Smooth muscle cell (in vitro differentiated cells): ENCODE data around the gene NR6A1. TPM values are rescaled to one million over a fixed set of nuclear protein-coding genes. Genes with fewer than 3 reads are reported as not detected.

Experiments used
- DNase-seq: peaks from one replicate; lab custom pipeline; 2025; ENCODE audit not compliant: unreplicated experiment; lab: John Stamatoyannopoulos, UW
- H2AFZ ChIP-seq: fragments of 200-600 bp; sonication (generic); 2 replicates; pipeline ENCODE4 v1.6.0; 2016; ENCODE audit warnings: antibody characterized with exemption, low read depth, mild to moderate bottlenecking
- H3F3A ChIP-seq: fragments of 200-600 bp; sonication (generic); 2 replicates; pipeline ENCODE4 v1.6.0; 2017; ENCODE audit warnings: antibody characterized with exemption, low read depth
- H3K27ac ChIP-seq: fragments of 200-600 bp; sonication (generic); 2 replicates; pipeline ENCODE4 v1.5.1; 2016; ENCODE audit warnings: low read depth, mild to moderate bottlenecking
- H3K27me3 ChIP-seq: fragments of 200-600 bp; sonication (generic); 2 replicates; pipeline ENCODE4 v1.6.1; 2016; ENCODE audit warnings: low read depth, mild to moderate bottlenecking
- H3K36me3 ChIP-seq: fragments of 200-600 bp; sonication (generic); 2 replicates; pipeline ENCODE4 v1.5.1; 2016; ENCODE audit warnings: low read depth
- H3K4me1 ChIP-seq: fragments of 200-600 bp; sonication (generic); 2 replicates; pipeline ENCODE4 v1.5.1; 2016; ENCODE audit warnings: low read depth
- H3K4me2 ChIP-seq: fragments of 200-600 bp; sonication (generic); 2 replicates; pipeline ENCODE4 v1.6.0; 2016; ENCODE audit warnings: mild to moderate bottlenecking
- H3K4me3 ChIP-seq: fragments of 200-600 bp; sonication (generic); 2 replicates; pipeline ENCODE4 v1.5.1; 2016; ENCODE audit warnings: mild to moderate bottlenecking
- H3K79me2 ChIP-seq: fragments of 200-600 bp; sonication (generic); 2 replicates; pipeline ENCODE4 v1.6.0; 2016; ENCODE audit warnings: low read depth, mild to moderate bottlenecking
- H3K9ac ChIP-seq: fragments of 200-600 bp; sonication (generic); 2 replicates; pipeline ENCODE4 v1.6.0; 2016; ENCODE audit warnings: low read depth
- H3K9me3 ChIP-seq: fragments of 200-600 bp; sonication (generic); replicated peaks from 2 replicates; pipeline ENCODE4 v1.5.1; 2016; ENCODE audit warnings: low read depth
- H4K20me1 ChIP-seq: fragments of 200-600 bp; sonication (generic); 2 replicates; pipeline ENCODE4 v1.6.0; 2016; ENCODE audit warnings: low read depth
- WGBS: methylation state at CpG from one replicate; pipeline ENCODE4 v1.1.7; 2016; ENCODE audit warnings: low lambda C conversion rate; 5-methylcytosine and 5-hydroxymethylcytosine counted together
- polyA plus RNA-seq: library from polyadenylated mRNA; unstranded; fragments of >200 nt; fragmentation: Nextera tagmentation; extraction: Ambion mirVana; gene quantifications from 2 replicates; pipeline ENCODE4 v1.2.1, GENCODE V29; 2016
- total RNA-seq: library from RNA; depleted of rRNA; stranded (reverse); fragments of >200 nt; gene quantifications from 2 replicates; pipeline ENCODE4 v1.2.3, GENCODE V29; 2014
- TF ChIP-seq, protein P1 (sequence below): fragments of 200-600 bp; sonication (generic); IDR thresholded peaks from 2 replicates; pipeline ENCODE4 v1.5.1; 2017; ENCODE audit warnings: borderline replicate concordance, mild to moderate bottlenecking, antibody characterized with exemption; ENCODE audit not compliant: insufficient read depth, poor library complexity, severe bottlenecking

Gene NR6A1
- total and polyA plus RNA-seq, 2 experiments from 2014 or later: 0.17 to 0.31 TPM

GRCh38 chr9:124501771-124502320 is 269.3 kb downstream of the NR6A1 start:
- H3K9ac ChIP-seq: no peak overlapping the region
- no peak overlapping the region for H3K27ac ChIP-seq
- no peaks in the 10 kb centered on the region for H3K36me3 ChIP-seq
- no peaks in the 10 kb centered on the region for H3K9me3 ChIP-seq
- H3K4me3 ChIP-seq: no peak overlapping the region
- H3K79me2 ChIP-seq: no peaks in the 10 kb centered on the region
- H3K4me2 ChIP-seq: no peak overlapping the region
- no peaks in the 10 kb centered on the region for H3K4me1 ChIP-seq
- H4K20me1 ChIP-seq: no peaks in the 10 kb centered on the region
- 86% methylated on average over 11 of the region's 11 CpGs for WGBS
- DNase-seq: no peak
- TF ChIP-seq, protein P1, sequence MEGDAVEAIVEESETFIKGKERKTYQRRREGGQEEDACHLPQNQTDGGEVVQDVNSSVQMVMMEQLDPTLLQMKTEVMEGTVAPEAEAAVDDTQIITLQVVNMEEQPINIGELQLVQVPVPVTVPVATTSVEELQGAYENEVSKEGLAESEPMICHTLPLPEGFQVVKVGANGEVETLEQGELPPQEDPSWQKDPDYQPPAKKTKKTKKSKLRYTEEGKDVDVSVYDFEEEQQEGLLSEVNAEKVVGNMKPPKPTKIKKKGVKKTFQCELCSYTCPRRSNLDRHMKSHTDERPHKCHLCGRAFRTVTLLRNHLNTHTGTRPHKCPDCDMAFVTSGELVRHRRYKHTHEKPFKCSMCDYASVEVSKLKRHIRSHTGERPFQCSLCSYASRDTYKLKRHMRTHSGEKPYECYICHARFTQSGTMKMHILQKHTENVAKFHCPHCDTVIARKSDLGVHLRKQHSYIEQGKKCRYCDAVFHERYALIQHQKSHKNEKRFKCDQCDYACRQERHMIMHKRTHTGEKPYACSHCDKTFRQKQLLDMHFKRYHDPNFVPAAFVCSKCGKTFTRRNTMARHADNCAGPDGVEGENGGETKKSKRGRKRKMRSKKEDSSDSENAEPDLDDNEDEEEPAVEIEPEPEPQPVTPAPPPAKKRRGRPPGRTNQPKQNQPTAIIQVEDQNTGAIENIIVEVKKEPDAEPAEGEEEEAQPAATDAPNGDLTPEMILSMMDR: no peak
- no peaks in the 10 kb centered on the region for H3F3A ChIP-seq
- H2AFZ ChIP-seq: no peak overlapping the region
- peaks cover 58% of the 10 kb centered on the region for H3K27me3 ChIP-seq

DNA sequence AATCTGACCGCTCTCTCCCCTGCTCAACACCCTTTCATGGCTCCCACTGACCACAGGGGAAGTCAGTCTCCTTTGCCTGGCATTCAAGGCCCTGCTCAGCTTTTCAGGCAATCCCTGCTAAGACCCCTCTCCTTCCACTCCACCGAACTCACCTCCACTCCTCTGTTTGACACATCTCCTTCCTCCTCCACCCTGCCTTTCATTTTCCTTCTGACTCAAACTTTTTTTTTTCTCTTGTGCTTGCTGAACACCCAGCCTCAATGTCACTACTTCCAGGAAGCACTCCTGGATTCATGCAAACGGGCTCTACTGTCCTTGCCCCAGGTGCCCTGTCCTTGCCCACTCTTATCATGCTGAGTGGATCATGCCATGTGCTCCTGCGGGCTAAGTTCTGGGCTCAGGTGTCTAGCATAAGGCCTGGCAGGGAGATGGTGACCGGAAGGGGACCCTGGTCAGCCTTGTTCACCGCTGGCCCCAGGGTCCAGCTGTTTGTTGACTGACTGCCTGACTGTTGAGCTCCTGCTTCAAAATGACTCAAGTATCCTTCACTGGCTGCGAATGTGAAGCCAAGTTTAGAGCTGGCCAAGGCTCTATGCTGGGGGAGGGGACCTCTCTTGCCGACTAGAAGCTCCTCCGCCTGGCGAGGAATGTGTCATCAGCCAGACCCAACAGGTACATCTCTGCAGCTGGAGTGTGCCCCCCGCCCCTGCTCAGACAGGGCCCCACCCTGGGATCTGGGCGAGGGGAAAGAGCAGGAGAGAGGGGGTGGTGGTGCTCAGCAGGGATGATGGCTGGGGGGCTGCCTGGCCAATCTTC is 270.1 kb downstream of the NR6A1 start:
- Histone ChIP-seq H3K9me3 (no peaks in the 10 kb centered on the region), H3F3A (no peaks in the 10 kb centered on the region), H3K27ac (no peak overlapping the region), H3K4me1 (no peaks in the 10 kb centered on the region), H3K4me3 (no peak overlapping the region), H3K4me2 (no peak overlapping the region), H4K20me1 (no peaks in the 10 kb centered on the region), H3K79me2 (no peaks in the 10 kb centered on the region), H3K9ac (no peak overlapping the region), H3K36me3 (no peaks in the 10 kb centered on the region), H3K27me3 (peaks cover 56% of the 10 kb centered on the region), H2AFZ (no peak overlapping the region)
- WGBS: 80% methylated on average over 11 of the region's 12 CpGs
- TF ChIP-seq, protein P1: no peak
- DNase-seq: no peak

DNA sequence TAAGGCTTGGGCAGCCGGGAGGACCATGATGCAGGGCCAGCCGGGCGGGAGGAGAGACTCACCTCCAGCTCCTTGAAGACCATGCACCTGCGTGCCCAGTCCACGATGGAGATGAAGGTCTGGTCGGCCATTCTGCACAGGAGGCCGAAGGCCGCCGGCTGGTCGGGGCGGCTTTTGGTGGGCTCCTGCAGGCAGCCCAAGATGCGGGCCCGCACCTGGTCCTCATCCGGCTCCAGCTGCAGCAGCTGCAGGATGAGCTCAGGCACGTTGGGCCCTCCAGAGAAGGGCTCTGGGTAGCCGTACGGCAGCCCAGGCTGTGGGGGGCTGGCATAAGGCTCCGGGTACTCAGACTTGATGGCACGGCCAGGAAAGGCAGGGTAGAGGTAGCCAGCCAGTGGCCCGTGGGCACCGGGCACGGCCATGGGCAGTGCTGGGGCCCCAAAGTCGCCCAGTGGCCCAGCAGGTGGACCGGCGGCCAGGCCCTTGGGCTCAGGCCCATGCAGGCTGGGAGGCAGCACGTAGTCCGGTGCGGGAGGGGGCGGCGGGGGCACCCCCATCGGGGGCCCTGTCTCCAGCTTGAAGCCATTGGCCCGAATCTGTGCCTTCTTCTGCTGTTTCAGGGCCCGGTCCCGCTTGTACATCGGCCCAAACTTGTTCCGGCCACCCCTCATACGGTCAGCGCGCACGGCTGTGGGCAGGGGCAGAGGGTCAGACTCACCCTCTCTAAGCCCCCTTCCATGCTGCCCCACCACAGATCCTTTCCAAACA is 270.9 kb downstream of the NR6A1 start:
- Histone ChIP-seq H3K9ac (no peak overlapping the region), H3K4me2 (no peak overlapping the region), H4K20me1 (no peaks in the 10 kb centered on the region), H3F3A (no peaks in the 10 kb centered on the region), H3K36me3 (no peaks in the 10 kb centered on the region), H2AFZ (no peak overlapping the region), H3K9me3 (no peaks in the 10 kb centered on the region), H3K79me2 (no peaks in the 10 kb centered on the region), H3K27ac (no peak overlapping the region), H3K4me1 (no peaks in the 10 kb centered on the region), H3K4me3 (no peak overlapping the region), H3K27me3 (peaks cover 48% of the 10 kb centered on the region)
- WGBS: 91% methylated on average over 31 of the region's 40 CpGs
- TF ChIP-seq, protein P1: no peak
- no peak for DNase-seq
